IMR-90 (cell line): ENCODE data around the gene KLHL3. TPM values are rescaled to one million over a fixed set of nuclear protein-coding genes. Genes with fewer than 3 reads are reported as not detected.

Source experiments
- ATAC-seq: fragments of 200-7000 bp; cut with Tn5 transposase; 2 replicates; pipeline ENCODE4 v1.9.1; 2020; ENCODE audit warnings: low read depth, mild to moderate bottlenecking, moderate library complexity
- BruUV-seq: library from RNA; stranded (reverse); fragments of 400-500 nt; replicated peaks from 2 replicates; lab custom pipeline; 2021; lab: Mats Ljungman, UMichigan
- CTCF ChIA-PET: fragments of 300-600 bp; formaldehyde crosslinking; extraction: SDS; loops from one replicate; lab custom pipeline; 2021; ENCODE audit warnings: antibody characterized with exemption; lab: Yijun Ruan, JAX
- POLR2A ChIA-PET: fragments of 300-600 bp; sonication (Branson Sonifier 250); formaldehyde crosslinking; loops from one replicate; lab custom pipeline; 2022; ENCODE audit warnings: antibody characterized with exemption; ENCODE audit not compliant: unreplicated experiment; lab: Charles Lee
- DNase-seq: peaks from one replicate; pipeline ENCODE4 v3.0.0; 2013
- H2AFZ ChIP-seq: replicated peaks from 2 replicates; pipeline ENCODE3; 2013; ENCODE audit warnings: low read length, mild to moderate bottlenecking; ENCODE audit not compliant: poor library complexity
- H2AK5ac ChIP-seq: 2 replicates; pipeline ENCODE4 v1.6.1; 2013; ENCODE audit warnings: low read depth, low read length, inconsistent platforms
- H2AK9ac ChIP-seq: replicated peaks from 2 replicates; pipeline ENCODE3; 2013; ENCODE audit warnings: mild to moderate bottlenecking, low read depth, low read length, moderate library complexity; ENCODE audit not compliant: poor library complexity
- H2BK120ac ChIP-seq: 2 replicates; pipeline ENCODE4 v1.6.1; 2013; ENCODE audit warnings: low read depth, low read length, inconsistent platforms
- H2BK15ac ChIP-seq: 3 replicates; pipeline ENCODE4 v1.6.1; 2013; ENCODE audit warnings: low read depth, low read length, inconsistent platforms
- H2BK20ac ChIP-seq: 2 replicates; pipeline ENCODE4 v1.6.1; 2013; ENCODE audit warnings: low read depth, mild to moderate bottlenecking, inconsistent platforms, low read length, moderate library complexity
- H2BK5ac ChIP-seq: 2 replicates; pipeline ENCODE4 v1.6.1; 2013; ENCODE audit warnings: mild to moderate bottlenecking, low read depth, low read length, inconsistent platforms; ENCODE audit not compliant: poor library complexity, severe bottlenecking
- H3K14ac ChIP-seq: replicated peaks from 2 replicates; pipeline ENCODE4 v1.6.1; 2013; ENCODE audit warnings: low read depth, low read length, inconsistent platforms
- H3K18ac ChIP-seq: 2 replicates; pipeline ENCODE4 v1.6.1; 2013; ENCODE audit warnings: low read depth, low read length, control low read depth
- H3K23ac ChIP-seq: 2 replicates; pipeline ENCODE4 v1.6.1; 2013; ENCODE audit warnings: low read depth, low read length, inconsistent platforms
- H3K27ac ChIP-seq: 2 replicates; pipeline ENCODE4 v1.5.1; 2013; ENCODE audit warnings: mild to moderate bottlenecking, control low read depth, low read length; ENCODE audit not compliant: insufficient read depth
- H3K27me3 ChIP-seq: 2 replicates; pipeline ENCODE4 v1.6.1; 2013; ENCODE audit warnings: low read length; ENCODE audit not compliant: control insufficient read depth, insufficient read depth
- H3K36me3 ChIP-seq: 2 replicates; pipeline ENCODE4 v1.6.1; 2013; ENCODE audit warnings: low read length, mixed read lengths; ENCODE audit not compliant: control insufficient read depth, insufficient read depth
- H3K4ac ChIP-seq: 2 replicates; pipeline ENCODE4 v1.6.1; 2013; ENCODE audit warnings: low read depth, low read length, inconsistent platforms
- H3K4me1 ChIP-seq: 2 replicates; pipeline ENCODE4 v1.6.1; 2013; ENCODE audit warnings: low read length, mixed read lengths; ENCODE audit not compliant: control insufficient read depth, insufficient read depth
- H3K4me2 ChIP-seq: 2 replicates; pipeline ENCODE4 v1.6.1; 2013; ENCODE audit warnings: low read depth, mild to moderate bottlenecking, control low read depth, low read length, moderate library complexity
- H3K4me3 ChIP-seq: 2 replicates; pipeline ENCODE4 v1.5.1; 2013; ENCODE audit warnings: low read depth, mild to moderate bottlenecking, control low read depth, low read length, moderate library complexity; ENCODE audit not compliant: insufficient read depth
- H3K56ac ChIP-seq: 2 replicates; pipeline ENCODE4 v1.6.1; 2013; ENCODE audit warnings: low read length, inconsistent platforms; ENCODE audit not compliant: insufficient read depth; ENCODE audit errors: extremely low read depth
- H3K79me1 ChIP-seq, 2 experiments: 2 replicates each; pipeline ENCODE4 v1.6.1; 2013; ENCODE audit warnings: low read length in 2 of 2, inconsistent platforms in 1 of 2, low read depth in 1 of 2
- H3K9ac ChIP-seq: 2 replicates; pipeline ENCODE4 v1.6.1; 2013; ENCODE audit warnings: low read depth, low read length, control low read depth
- H3K9me1 ChIP-seq: 2 replicates; pipeline ENCODE4 v1.6.1; 2013; ENCODE audit warnings: low read length, inconsistent platforms; ENCODE audit not compliant: insufficient read depth
- H3K9me3 ChIP-seq: 2 replicates; pipeline ENCODE4 v1.6.1; 2013; ENCODE audit warnings: low read length; ENCODE audit not compliant: control insufficient read depth, insufficient read depth
- H4K20me1 ChIP-seq: 2 replicates; pipeline ENCODE4 v1.6.1; 2013; ENCODE audit warnings: low read length, inconsistent platforms; ENCODE audit not compliant: insufficient read depth
- H4K5ac ChIP-seq: 2 replicates; pipeline ENCODE4 v1.6.1; 2013; ENCODE audit warnings: mild to moderate bottlenecking, low read depth, low read length, control low read depth
- H4K8ac ChIP-seq, 2 experiments: 2 replicates each; pipeline ENCODE4 v1.6.1; 2013; ENCODE audit warnings: low read depth in 2 of 2, low read length in 2 of 2, control low read depth in 1 of 2, inconsistent platforms in 1 of 2
- H4K91ac ChIP-seq: 2 replicates; pipeline ENCODE4 v1.6.1; 2013; ENCODE audit warnings: low read depth, low read length, inconsistent platforms; ENCODE audit not compliant: insufficient read depth
- BHLHE40 ChIP-seq: fragments of 150-350 bp; IDR thresholded peaks from 2 replicates; pipeline ENCODE4 v1.6.1; 2016; ENCODE audit warnings: mild to moderate bottlenecking, low read depth, low read length
- CEBPB ChIP-seq: IDR thresholded peaks from 2 replicates; pipeline ENCODE4 v1.6.1; 2012; ENCODE audit warnings: low read depth, low read length, improper control_type of control experiment
- CHD1 ChIP-seq: IDR thresholded peaks from 2 replicates; pipeline ENCODE4 v1.6.1; 2012; ENCODE audit warnings: low read depth, low read length, improper control_type of control experiment
- CTCF ChIP-seq: conservative IDR thresholded peaks from 2 replicates; pipeline ENCODE4 v1.5.1; 2012; ENCODE audit warnings: mild to moderate bottlenecking, low read depth, low read length, improper control_type of control experiment
- ELK1 ChIP-seq: fragments of 150-350 bp; IDR thresholded peaks from 2 replicates; pipeline ENCODE4 v1.6.1; 2016; ENCODE audit warnings: low read depth, mild to moderate bottlenecking, low read length, moderate library complexity, borderline replicate concordance
- FOS ChIP-seq: fragments of 150-350 bp; IDR thresholded peaks from 2 replicates; pipeline ENCODE4 v1.6.1; 2016; ENCODE audit warnings: low read depth, low read length
- MAFK ChIP-seq: IDR thresholded peaks from 2 replicates; pipeline ENCODE4 v1.6.1; 2012; ENCODE audit warnings: low read depth, low read length, improper control_type of control experiment
- MAZ ChIP-seq: IDR thresholded peaks from 2 replicates; pipeline ENCODE4 v1.6.1; 2012; ENCODE audit warnings: low read depth, mild to moderate bottlenecking, low read length, improper control_type of control experiment, moderate library complexity, borderline replicate concordance
- MXI1 ChIP-seq: IDR thresholded peaks from 2 replicates; pipeline ENCODE4 v1.6.1; 2012; ENCODE audit warnings: low read depth, mild to moderate bottlenecking, low read length, moderate library complexity, borderline replicate concordance
- NFE2L2 ChIP-seq: fragments of 150-350 bp; IDR thresholded peaks from 2 replicates; pipeline ENCODE4 v1.6.1; 2016; ENCODE audit warnings: low read depth, mild to moderate bottlenecking, low read length
- POLR2A ChIP-seq: IDR thresholded peaks from 2 replicates; pipeline ENCODE4 v1.6.1; 2012; ENCODE audit warnings: mild to moderate bottlenecking, low read depth, low read length
- RAD21 ChIP-seq: IDR thresholded peaks from 2 replicates; pipeline ENCODE4 v1.6.1; 2012; ENCODE audit warnings: low read length, improper control_type of control experiment
- RCOR1 ChIP-seq: IDR thresholded peaks from 2 replicates; pipeline ENCODE4 v1.6.1; 2012; ENCODE audit warnings: mild to moderate bottlenecking, low read length, improper control_type of control experiment; ENCODE audit not compliant: insufficient replicate concordance
- RFX5 ChIP-seq: IDR thresholded peaks from 2 replicates; pipeline ENCODE4 v1.8.0; 2012; ENCODE audit warnings: low read depth, mild to moderate bottlenecking, low read length, moderate library complexity
- SMC3 ChIP-seq: fragments of 150-350 bp; IDR thresholded peaks from 2 replicates; pipeline ENCODE4 v1.6.1; 2016; ENCODE audit warnings: low read depth, mild to moderate bottlenecking, antibody characterized with exemption, low read length, moderate library complexity
- USF2 ChIP-seq: fragments of 150-350 bp; IDR thresholded peaks from 2 replicates; pipeline ENCODE4 v1.6.1; 2017; ENCODE audit warnings: mild to moderate bottlenecking, antibody characterized with exemption, low read length, low read depth
- WGBS, 2 experiments: methylation state at CpG; one replicate each; pipeline versions ENCODE4 v1.1.5 to v1.1.7; 2013; ENCODE audit warnings: missing lambda C conversion rate in 2 of 2; ENCODE audit not compliant: insufficient read length in 1 of 2; ENCODE audit errors: extremely low coverage in 2 of 2; 5-methylcytosine and 5-hydroxymethylcytosine counted together
- dilution Hi-C: fragments of 300-500 bp; cut with HindIII; formaldehyde crosslinking; loops from one replicate; pipeline ENCODE4 v1.14.3; 2018; ENCODE audit warnings: low sequenced_read_pairs; ENCODE audit not compliant: unreplicated experiment
- in situ Hi-C: fragments of 300-500 bp; cut with MboI; formaldehyde crosslinking; loops from 3 replicates; pipeline ENCODE4 v1.14.3; 2019; ENCODE audit warnings: low sequenced_read_pairs, inconsistent platforms, mixed read lengths
- intact Hi-C: fragments of 100-400 bp; cut with micrococcal nuclease; formaldehyde crosslinking; loops from 2 replicates; pipeline ENCODE4 v1.10.0; 2022
- polyA plus RNA-seq, 3 experiments: library from polyadenylated mRNA; depleted of rRNA; stranded (reverse); fragments of >200 nt; gene quantifications; 2 replicates each; pipeline ENCODE4 v1.2.3, GENCODE V29; 2012; ENCODE audit warnings: low replicate concordance in 1 of 3
- total RNA-seq: library from RNA; depleted of rRNA; stranded (reverse); fragments of >200 nt; gene quantifications from 2 replicates; pipeline ENCODE4 v1.2.3, GENCODE V29; 2012

Gene KLHL3
- total and polyA plus RNA-seq, 2 of the 4 experiments (the other 2 are of a cell fraction), result 2.3 to 4.1 TPM

GRCh38 chr5:137706841-137707240, 29.0 kb downstream of the KLHL3 start:
- no peak overlapping the region for H3K4me3 ChIP-seq
- WGBS, 2 experiments, result no CpG with 5 or more reads among the region's 2 CpGs
- peak; percentile 67 for DNase-seq
- BruUV-seq, result no TSS peak
- no peak overlapping the region for H2BK120ac ChIP-seq
- H2BK20ac ChIP-seq, result no peak overlapping the region
- H3K18ac ChIP-seq, result no peak overlapping the region
- no peak overlapping the region for H4K8ac ChIP-seq
- no peaks in the 10 kb centered on the region for H3K4me1 ChIP-seq
- H3K36me3 ChIP-seq, result no peaks in the 10 kb centered on the region
- H3K79me1 ChIP-seq, result no peaks in the 10 kb centered on the region
- no peak overlapping the region for H4K5ac ChIP-seq
- ChIA-PET CTCF (no interaction called here), POLR2A (no interaction called here)
- no peak overlapping the region for H2AFZ ChIP-seq
- no peaks in the 10 kb centered on the region for H4K20me1 ChIP-seq
- no peaks in the 10 kb centered on the region for H3K27me3 ChIP-seq
- dilution Hi-C loops, result no loop called here
- no peak overlapping the region for H2AK5ac ChIP-seq
- H3K4ac ChIP-seq, result no peak overlapping the region
- no peaks in the 10 kb centered on the region for H3K9me3 ChIP-seq
- no peak overlapping the region for H2BK15ac ChIP-seq
- no peak overlapping the region for H3K14ac ChIP-seq
- H2BK5ac ChIP-seq, result no peak overlapping the region
- TF ChIP-seq CEBPB, result no peak
- no peak for TF ChIP-seq CHD1
- no peak for TF ChIP-seq USF2
- TF ChIP-seq POLR2A, result no peak
- no peak for TF ChIP-seq NFE2L2
- no peak for TF ChIP-seq MAZ
- TF ChIP-seq RCOR1, result no peak
- TF ChIP-seq RAD21, result no peak
- TF ChIP-seq MAFK, result no peak
- no peak for TF ChIP-seq BHLHE40
- TF ChIP-seq CTCF, result no peak
- TF ChIP-seq MXI1, result no peak
- TF ChIP-seq ELK1, result no peak
- no peak for TF ChIP-seq SMC3
- TF ChIP-seq RFX5, result no peak
- no peak for TF ChIP-seq FOS
- no peak overlapping the region for H3K4me2 ChIP-seq
- H3K23ac ChIP-seq, result no peak overlapping the region
- no peak overlapping the region for H3K27ac ChIP-seq
- H3K56ac ChIP-seq, result no peak overlapping the region
- intact Hi-C loops, result no loop called here
- in situ Hi-C loops, result no loop called here
- H4K91ac ChIP-seq, result no peak overlapping the region
- H3K9me1 ChIP-seq, result no peaks in the 10 kb centered on the region
- H3K9ac ChIP-seq, result no peak overlapping the region
- no peak overlapping the region for H2AK9ac ChIP-seq
- no peak for ATAC-seq
